WTC11 (cell line): ENCODE measurements around the gene RAC3.

Experiments used
- CTCF ChIP-seq: fragments of 200-600 bp; IDR thresholded peaks from 2 replicates; pipeline ENCODE4 v1.8.0; 2022; ENCODE audit warnings: antibody characterized with exemption
- TCF7 ChIP-seq: sonication (generic); formaldehyde crosslinking; IDR thresholded peaks from 2 replicates; pipeline ENCODE4 v1.8.0; 2022; ENCODE audit warnings: mild to moderate bottlenecking, low read depth, missing genetic modification reagents, moderate library complexity
- USF2 ChIP-seq: sonication (generic); formaldehyde crosslinking; IDR thresholded peaks from 2 replicates; pipeline ENCODE4 v1.8.1; 2023; ENCODE audit warnings: mild to moderate bottlenecking, missing genetic modification reagents, moderate library complexity

- TF ChIP-seq CTCF (no peak), TCF7 (no peak), USF2 (CRISPR knock-in tag) (no peak)
Observed at GRCh38 chr17:82055023-82055964, 23.8 kb downstream of the RAC3 start.
